Panc1 (cell line): ENCODE data around the gene CACNA1E. TPM values are rescaled to one million over a fixed set of nuclear protein-coding genes. Genes with fewer than 3 reads are reported as not detected.

Experiments used
- ATAC-seq: fragments of 200-7000 bp; cut with Tn5 transposase; 2 replicates; pipeline ENCODE4 v1.9.1; 2020; ENCODE audit warnings: mild to moderate bottlenecking, moderate library complexity
- BruUV-seq: library from RNA; stranded (reverse); fragments of 400-500 nt; replicated peaks from 2 replicates; lab custom pipeline; 2021; lab: Mats Ljungman, UMichigan
- CTCF ChIA-PET: fragments of 300-600 bp; sonication (Branson Sonifier 250); formaldehyde crosslinking; loops from one replicate; lab custom pipeline; 2022; ENCODE audit warnings: antibody characterized with exemption; lab: Charles Lee
- POLR2A ChIA-PET: fragments of 300-600 bp; sonication (Branson Sonifier 250); formaldehyde crosslinking; loops from one replicate; lab custom pipeline; 2022; ENCODE audit warnings: antibody characterized with exemption; lab: Charles Lee
- DNase-seq: peaks from one replicate; pipeline ENCODE4 v3.0.0-alpha.2; 2010; ENCODE audit warnings: low read depth, low spot score
- H3K27ac ChIP-seq: 2 replicates; pipeline ENCODE4 v1.5.1; 2011; ENCODE audit warnings: mild to moderate bottlenecking, low read length, inconsistent platforms
- H3K27me3 ChIP-seq: fragments of 200-500 bp; sonication (Bioruptor generic); 2 replicates; pipeline ENCODE4 v1.6.0; 2014; ENCODE audit warnings: low read length, inconsistent platforms; ENCODE audit not compliant: control insufficient read depth, insufficient read depth
- H3K36me3 ChIP-seq: fragments of 200-500 bp; sonication (Bioruptor generic); 2 replicates; pipeline ENCODE4 v1.5.1; 2014; ENCODE audit warnings: inconsistent platforms, mild to moderate bottlenecking, low read length, moderate library complexity; ENCODE audit not compliant: control insufficient read depth, insufficient read depth
- H3K4me1 ChIP-seq: 2 replicates; pipeline ENCODE4 v1.5.1; 2011; ENCODE audit warnings: inconsistent platforms, mild to moderate bottlenecking, low read length, moderate library complexity; ENCODE audit not compliant: control insufficient read depth, insufficient read depth
- H3K4me3 ChIP-seq, 2 experiments: 2 replicates each; pipeline ENCODE4 v1.5.1; 2011 to 2012; ENCODE audit warnings: low read depth in 2 of 2, low read length in 2 of 2, mild to moderate bottlenecking in 2 of 2, inconsistent platforms in 1 of 2, moderate library complexity in 1 of 2
- H3K9me3 ChIP-seq: fragments of 200-500 bp; sonication (Bioruptor generic); 2 replicates; pipeline ENCODE4 v1.5.1; 2014; ENCODE audit warnings: low read depth, mild to moderate bottlenecking, inconsistent platforms, low read length, moderate library complexity; ENCODE audit not compliant: control insufficient read depth, insufficient read depth
- CTCF ChIP-seq: fragments of 450-650 bp; IDR thresholded peaks from 2 replicates; pipeline ENCODE4 v1.5.1; 2017; ENCODE audit warnings: mild to moderate bottlenecking
- POLR2AphosphoS5 ChIP-seq: IDR thresholded peaks from 2 replicates; pipeline ENCODE4 v1.6.1; 2012; ENCODE audit warnings: mild to moderate bottlenecking, low read depth, low read length, moderate library complexity
- REST ChIP-seq, 2 experiments: IDR thresholded peaks; 2 replicates each; pipeline ENCODE4 v1.6.1; 2011 to 2012; ENCODE audit warnings: low read depth in 2 of 2, control low read depth in 1 of 2, low read length in 1 of 2, mild to moderate bottlenecking in 1 of 2, moderate library complexity in 1 of 2; ENCODE audit not compliant: insufficient read depth in 1 of 2
- SIN3A ChIP-seq: IDR thresholded peaks from 2 replicates; pipeline ENCODE4 v1.6.1; 2012; ENCODE audit warnings: low read depth, mild to moderate bottlenecking, low read length, moderate library complexity, borderline replicate concordance; ENCODE audit not compliant: insufficient read depth
- TCF7L2 ChIP-seq: IDR thresholded peaks from 2 replicates; pipeline ENCODE4 v1.6.1; 2011; ENCODE audit warnings: mild to moderate bottlenecking, low read depth, low read length, inconsistent platforms
- in situ Hi-C: cut with HindIII; loops from 2 replicates; pipeline ENCODE4 v1.10.0; 2016; ENCODE audit warnings: low sequenced_read_pairs, low pct_unique_long_range_greater_than_20kb
- intact Hi-C: fragments of 100-400 bp; cut with micrococcal nuclease; formaldehyde crosslinking; loops from one replicate; pipeline ENCODE4 v1.10.0; 2022; ENCODE audit not compliant: unreplicated experiment
- total RNA-seq: library from RNA; stranded (reverse); gene quantifications from one replicate; pipeline ENCODE4 v1.2.1, GENCODE V29; 2021; ENCODE audit not compliant: unreplicated experiment

The CACNA1E gene
- total RNA-seq, 1 experiment from 2014 or later, result not detected

GRCh38 chr1:181442181-181442525 lies 41.2 kb upstream of the CACNA1E start:
- in situ Hi-C loops (no loop called here), intact Hi-C loops (no loop called here)
- H3K27ac ChIP-seq, result no peak overlapping the region
- no peaks in the 10 kb centered on the region for H3K4me1 ChIP-seq
- BruUV-seq, result no TSS peak
- ATAC-seq, result no peak
- CTCF ChIA-PET, result no interaction called here
- H3K36me3 ChIP-seq, result no peaks in the 10 kb centered on the region
- H3K9me3 ChIP-seq, result no peaks in the 10 kb centered on the region
- H3K4me3 ChIP-seq, result no peak overlapping the region
- TF ChIP-seq CTCF (no peak), REST (IDR thresholded peaks at IDR 0.05; ENCODE audit: insufficient read depth in 1 of 2, low read depth in 2 of 2, low read length in 1 of 2) (no peak), POLR2AphosphoS5 (no peak)
- no peak for DNase-seq
- H3K27me3 ChIP-seq, result no peaks in the 10 kb centered on the region
- POLR2A ChIA-PET, result no interaction called here

- no peaks in the 10 kb centered on the region for H3K4me1 ChIP-seq
- ATAC-seq, result no peak
- BruUV-seq, result no TSS peak
- in situ Hi-C loops, result no loop called here
- no peak for TF ChIP-seq CTCF
- TF ChIP-seq TCF7L2, result no peak
- TF ChIP-seq REST (IDR thresholded peaks at IDR 0.05; ENCODE audit: insufficient read depth in 1 of 2, low read depth in 2 of 2, low read length in 1 of 2), result no peak
- TF ChIP-seq POLR2AphosphoS5, result no peak
- no peak for TF ChIP-seq SIN3A
- ChIA-PET CTCF (no interaction called here), POLR2A (no interaction called here)
- no peaks in the 10 kb centered on the region; the same call in 1 of the 2 replicates for H3K27me3 ChIP-seq
- no peaks in the 10 kb centered on the region for H3K9me3 ChIP-seq
- no peak overlapping the region for H3K27ac ChIP-seq
- intact Hi-C loops, result no loop called here
- no peaks in the 10 kb centered on the region for H3K36me3 ChIP-seq
- H3K4me3 ChIP-seq, result no peak overlapping the region
- DNase-seq, result no peak
These were observed 40.0 kb upstream of the CACNA1E start for GRCh38 chr1:181443231-181443853.
